KG1 (cell line): ENCODE measurements around the gene URM1.
A peak's percentile ranks its signal among the peaks of the same experiment; 100 is the strongest.
"Not testable (repeated sequence)": the region's sequence is repeated elsewhere in the genome, so short reads cannot be mapped to it uniquely, and the experiment has no call there.

Source experiments
- DNase-seq: peaks from one replicate; lab custom pipeline; 2025; lab: John Stamatoyannopoulos, UW

URM1 gene

DNA sequence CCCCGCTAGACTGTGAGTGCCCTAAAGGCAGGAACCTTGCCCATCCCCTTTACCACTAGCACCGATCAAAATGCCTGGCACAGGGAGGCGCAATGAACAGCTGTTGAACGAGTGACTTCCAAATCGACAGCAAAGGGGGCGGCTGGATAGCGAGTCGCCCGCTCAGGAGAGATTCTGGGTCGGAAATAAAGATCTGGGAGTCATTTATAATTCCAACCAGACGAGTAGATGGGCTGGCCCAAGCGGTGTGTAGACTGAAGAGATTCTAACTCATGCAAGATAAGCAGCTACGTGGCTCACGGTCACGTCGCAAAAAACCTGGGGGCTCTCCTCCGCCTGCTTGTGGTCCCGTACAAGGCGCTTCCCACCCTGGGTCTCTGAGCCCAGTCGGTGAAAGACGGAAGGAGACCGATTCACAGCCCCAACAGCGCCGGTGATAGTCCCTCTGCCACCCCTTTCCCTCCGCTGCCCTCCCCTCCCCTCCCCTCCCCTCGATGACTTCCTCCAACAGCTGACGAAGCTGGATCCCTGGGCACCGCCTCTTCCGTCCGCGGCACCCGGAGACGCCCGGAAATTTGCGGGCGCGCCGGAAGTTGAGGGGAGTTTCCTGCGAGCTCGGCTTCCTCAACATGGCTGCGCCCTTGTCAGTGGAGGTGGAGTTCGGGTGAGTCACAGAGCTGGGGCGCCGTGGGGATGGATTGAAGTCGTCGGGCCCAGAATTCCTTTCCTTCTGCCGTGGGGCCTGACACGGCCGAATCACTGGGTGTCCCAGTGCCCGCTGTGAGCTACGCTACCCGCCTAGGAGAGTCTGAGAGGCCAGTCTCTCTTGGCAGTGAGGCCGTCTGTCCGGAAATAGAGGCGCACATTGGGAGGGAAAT is at the start of gene URM1:
Gene URM1 (plus strand): TSS at position 623 of the 878 bp plus-strand sequence. CDS start 7 bp downstream, at position 630.
- peak; percentile 83 for DNase-seq

DNA sequence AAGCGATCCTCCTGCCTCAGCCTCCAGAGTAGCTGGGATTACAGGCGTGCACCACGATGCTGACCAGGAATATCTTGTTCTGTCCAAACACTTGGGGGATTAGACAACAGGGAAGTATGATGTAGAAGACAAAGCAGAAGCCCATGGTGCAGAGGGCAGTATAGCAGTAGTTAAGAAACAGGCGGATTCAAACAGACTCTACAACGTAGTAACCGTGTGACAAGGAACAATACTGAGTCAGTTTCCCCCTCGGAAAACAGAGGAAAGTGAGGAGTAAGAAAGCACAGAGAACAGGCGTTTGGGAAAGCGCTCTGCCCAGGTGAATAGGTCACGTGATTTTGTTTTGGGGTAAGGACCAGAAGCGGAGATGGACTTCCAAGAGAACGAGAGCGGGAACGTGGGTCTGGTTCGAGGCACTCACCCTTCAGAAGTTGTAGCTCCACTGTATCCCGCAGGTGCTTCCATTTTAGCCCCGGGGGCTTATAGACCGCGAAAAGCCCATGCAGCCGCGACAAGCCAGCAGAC is 49.2 kb upstream of the URM1 start:
- no peak for DNase-seq

DNA sequence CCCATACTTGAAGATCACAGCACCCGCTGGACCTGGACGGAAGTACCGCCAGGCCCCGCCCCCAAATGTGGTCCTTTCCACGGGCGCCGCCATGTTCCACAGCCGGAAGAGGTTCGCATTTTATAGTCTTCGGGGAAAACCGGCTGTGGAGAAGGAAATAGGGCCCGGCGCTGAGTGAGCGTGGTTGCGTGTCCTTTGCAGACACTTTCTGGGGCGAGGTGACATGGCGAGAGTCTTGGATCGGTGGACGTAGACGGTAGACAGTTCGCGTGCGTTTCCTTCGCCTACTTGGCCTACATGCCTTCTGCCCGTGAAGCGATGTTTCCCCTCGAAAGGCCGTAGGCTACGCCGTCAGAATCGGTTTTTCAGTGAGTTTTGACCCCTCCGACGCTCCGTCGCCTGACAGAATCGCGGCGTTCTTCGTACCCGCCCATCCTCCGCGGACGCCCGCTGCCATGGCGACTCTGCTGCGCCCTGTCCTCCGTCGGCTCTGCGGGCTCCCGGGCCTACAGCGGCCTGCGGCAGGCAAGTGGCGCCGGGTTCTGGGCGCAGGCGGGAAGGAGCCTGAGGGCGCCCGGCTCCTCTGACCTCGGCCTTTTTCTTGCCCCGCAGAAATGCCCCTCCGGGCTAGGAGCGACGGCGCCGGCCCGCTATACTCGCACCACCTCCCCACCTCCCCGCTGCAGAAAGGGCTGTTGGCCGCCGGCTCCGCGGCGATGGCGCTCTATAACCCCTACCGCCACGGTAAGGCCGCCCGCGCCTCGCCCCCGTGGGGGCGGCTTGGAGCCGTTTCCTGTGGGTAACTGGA is 48.6 kb upstream of the URM1 start, which contains the start of the genes COQ4 and TRUB2:
Gene COQ4 (plus strand): TSS at position 436 of the 808 bp plus-strand sequence. CDS start 20 bp downstream, at position 456.
Gene TRUB2 (minus strand): TSS at position 44 of the 808 bp plus-strand sequence. CDS start 39 bp downstream, at position 5.
- DNase-seq: peak; percentile 98

DNA sequence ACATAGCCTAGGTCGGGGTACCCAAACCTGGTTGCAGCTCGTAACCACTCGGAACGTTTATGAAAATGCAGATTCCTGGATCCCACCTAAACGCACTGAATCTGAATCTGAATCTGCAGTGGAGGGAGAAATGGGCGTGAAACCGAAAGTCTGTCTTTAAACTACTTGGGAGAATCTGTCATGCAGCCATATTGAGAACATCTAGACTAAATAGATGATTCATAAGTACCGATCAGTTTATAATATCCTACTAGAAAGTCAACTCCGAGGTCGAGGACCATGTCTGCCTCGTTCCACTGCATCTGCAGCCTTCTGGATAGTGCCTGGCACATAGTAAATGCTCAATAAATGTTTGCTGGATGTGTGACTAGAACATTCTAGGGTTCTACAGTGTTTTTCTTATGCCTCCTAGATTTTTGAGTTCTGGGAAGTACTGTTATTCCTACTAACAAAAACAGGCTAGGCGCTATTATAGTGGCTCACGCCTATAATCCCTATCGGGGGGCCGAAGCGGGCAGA is 47.9 kb upstream of the URM1 start:
- no peak for DNase-seq

DNA sequence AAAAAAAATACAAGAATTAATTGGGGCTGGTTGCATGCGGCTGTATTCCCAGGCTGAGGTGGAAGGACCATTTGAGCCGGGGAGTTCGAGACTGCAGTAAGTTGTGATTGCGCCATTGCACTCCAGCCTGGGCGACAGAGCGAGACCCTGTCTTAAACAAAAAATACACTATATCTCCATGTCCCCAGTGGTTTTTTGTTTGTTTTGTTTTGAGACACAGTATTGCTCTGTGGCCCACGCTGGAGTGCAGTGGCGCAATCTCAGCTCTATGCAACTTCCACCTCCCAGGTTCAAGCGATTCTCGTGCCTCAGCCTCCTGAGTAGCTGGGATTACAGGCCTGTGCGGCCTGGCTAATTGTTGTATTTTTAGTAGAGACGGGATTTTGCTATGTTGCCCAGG is 47.4 kb upstream of the URM1 start:
- DNase-seq: no peak

DNA sequence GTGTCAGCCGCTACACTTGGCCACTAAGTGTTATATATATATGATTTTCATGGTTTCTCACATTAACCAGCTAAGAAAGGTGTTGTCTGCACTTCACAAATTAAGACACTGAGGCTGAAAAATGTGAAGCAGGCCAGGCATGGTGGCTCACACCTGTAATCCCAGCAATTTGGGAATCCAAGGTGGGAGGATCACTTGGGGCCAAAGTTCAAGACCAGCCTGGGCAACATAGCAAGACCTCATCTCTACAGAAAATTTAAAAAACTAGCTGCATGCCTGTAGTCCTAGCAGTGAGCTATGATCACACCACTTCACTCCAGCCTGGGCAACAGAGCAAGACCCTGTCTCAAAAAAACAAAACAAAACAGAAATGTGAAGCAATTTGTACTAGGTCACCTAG is 46.8 kb upstream of the URM1 start:
- no peak for DNase-seq

DNA sequence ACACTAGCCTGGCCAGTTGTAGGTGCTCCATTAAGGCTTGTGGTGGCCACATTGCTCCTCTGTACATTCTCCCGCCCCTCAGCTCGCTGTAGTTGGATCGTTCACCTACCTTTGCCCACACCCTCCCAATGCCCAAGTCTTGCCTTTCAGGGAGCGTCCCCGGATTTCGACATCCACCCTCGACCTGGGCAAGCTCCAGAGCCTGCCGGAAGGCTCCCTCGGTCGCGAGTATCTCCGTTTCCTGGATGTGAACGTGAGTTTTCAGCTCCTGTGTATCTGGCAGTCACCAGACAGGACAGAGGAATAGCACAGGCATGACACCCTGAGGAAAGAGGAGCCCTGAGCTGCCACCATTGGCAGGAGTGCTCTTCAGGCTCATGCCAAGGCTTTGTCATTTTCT is 45.5 kb upstream of the URM1 start:
- DNase-seq: no peak

DNA sequence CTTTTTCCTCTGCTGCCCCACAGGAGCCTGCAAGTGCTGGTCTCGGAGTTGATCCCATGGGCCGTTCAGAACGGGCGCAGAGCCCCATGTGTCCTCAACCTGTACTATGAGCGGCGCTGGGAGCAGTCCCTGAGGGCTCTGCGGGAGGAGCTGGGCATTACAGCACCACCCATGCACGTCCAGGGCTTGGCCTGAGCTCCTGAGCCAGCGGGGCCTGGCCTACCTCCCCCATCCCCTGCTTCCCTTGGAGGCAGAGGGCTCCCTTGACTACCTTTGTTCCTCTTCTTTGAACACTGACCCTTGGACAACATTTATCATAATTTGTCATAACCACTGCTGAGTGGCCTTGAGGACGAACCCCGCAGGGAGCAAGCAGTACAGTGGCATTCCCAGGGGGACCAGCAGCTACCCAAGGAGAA is 37.7 kb upstream of the URM1 start:
- DNase-seq: no peak

DNA sequence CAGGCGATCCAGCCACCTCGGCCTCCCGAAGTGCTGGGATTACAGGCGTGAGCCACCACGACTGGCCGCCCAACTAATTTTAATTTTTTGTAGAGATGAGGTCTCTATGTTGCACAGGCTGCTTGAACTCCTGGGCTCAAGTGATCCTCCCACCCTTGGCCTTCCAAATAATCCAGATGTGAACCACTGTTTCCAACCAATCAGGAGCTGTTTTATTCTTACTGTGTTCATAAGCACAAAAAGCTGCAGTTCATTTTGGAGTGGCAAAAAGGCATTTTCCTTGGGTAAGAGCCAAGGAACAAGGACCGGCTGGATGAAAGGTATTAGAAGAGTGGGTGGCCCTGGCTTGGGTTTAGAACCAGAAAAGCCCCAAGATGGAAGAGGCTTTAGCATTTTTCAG is 36.0 kb upstream of the URM1 start:
- no peak for DNase-seq

DNA sequence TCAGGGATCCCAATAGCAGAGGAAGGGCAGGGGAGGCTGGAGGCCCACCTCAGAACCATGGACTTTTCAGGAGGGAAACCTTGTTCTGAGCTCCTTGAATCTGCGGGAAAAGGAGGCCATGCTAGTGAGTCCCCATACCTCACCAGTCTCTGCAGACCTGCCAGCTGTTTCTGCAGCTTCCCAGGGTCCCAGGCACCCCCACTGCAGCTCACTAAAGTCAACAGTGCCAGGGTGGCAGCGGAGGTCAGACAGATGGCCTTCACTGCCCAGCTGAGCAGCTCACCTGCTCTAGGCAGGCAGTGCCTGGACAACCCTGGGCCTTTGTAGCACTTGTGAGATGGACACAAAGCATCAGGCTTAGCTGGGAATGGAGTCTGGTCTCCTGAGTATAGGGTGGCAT is 35.3 kb upstream of the URM1 start:
- DNase-seq: no peak

DNA sequence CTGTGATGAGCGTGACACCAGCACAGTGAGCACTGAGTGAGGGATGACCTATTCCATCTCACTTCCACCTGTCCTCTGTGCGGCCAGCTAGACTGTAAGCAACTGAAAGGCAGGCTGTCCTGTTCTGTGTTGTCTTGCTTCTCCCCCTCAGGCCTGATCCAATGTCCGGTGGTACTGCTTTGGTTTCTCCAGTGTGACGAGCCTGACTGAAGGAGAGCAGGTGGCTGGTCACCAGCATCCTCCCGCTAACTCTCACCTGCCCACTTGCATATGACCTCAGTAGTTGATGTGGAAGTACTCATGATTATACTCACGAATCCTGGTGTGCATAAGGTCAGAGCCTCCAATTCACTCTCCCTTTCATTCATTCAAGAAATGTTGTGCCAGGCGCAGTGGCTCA is 33.2 kb upstream of the URM1 start:
- no peak for DNase-seq

DNA sequence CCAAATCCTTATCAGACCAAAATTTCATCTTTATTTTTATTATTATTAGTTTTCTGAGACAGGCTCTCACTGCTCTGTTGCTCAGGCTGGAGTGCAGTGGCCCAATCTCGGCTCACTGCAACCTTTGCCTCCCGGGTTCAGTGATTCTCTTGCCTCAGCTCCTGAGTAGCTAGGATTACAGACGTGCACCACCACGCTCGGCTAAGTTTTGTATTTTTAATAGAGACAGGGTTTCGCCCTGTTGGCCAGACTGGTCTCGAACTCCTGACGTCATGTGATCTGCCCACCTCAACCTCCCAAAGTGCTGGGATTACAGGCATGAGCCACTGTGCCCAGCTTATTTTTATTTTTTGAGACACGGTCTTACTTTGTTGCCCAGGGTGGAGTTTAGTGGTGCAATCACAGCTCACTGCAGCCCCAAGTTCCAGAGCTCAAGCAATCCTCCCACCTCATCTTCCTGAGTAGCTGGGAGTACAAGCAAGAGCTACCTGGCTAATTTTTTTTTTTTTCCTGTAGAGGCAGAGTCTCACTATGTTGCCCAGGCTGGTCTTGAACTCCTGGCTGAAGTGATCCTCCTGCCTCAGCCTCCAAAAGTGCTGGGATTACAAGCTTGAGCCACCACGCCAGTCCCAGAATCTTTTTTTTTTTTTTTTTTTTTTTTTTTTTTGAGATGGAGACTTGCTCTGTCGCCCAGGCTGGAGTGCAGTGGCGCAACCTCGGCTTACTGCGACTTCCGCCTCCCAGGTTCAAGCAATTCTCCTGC is 32.1 kb upstream of the URM1 start:
- DNase-seq: not testable (repeated sequence)

DNA sequence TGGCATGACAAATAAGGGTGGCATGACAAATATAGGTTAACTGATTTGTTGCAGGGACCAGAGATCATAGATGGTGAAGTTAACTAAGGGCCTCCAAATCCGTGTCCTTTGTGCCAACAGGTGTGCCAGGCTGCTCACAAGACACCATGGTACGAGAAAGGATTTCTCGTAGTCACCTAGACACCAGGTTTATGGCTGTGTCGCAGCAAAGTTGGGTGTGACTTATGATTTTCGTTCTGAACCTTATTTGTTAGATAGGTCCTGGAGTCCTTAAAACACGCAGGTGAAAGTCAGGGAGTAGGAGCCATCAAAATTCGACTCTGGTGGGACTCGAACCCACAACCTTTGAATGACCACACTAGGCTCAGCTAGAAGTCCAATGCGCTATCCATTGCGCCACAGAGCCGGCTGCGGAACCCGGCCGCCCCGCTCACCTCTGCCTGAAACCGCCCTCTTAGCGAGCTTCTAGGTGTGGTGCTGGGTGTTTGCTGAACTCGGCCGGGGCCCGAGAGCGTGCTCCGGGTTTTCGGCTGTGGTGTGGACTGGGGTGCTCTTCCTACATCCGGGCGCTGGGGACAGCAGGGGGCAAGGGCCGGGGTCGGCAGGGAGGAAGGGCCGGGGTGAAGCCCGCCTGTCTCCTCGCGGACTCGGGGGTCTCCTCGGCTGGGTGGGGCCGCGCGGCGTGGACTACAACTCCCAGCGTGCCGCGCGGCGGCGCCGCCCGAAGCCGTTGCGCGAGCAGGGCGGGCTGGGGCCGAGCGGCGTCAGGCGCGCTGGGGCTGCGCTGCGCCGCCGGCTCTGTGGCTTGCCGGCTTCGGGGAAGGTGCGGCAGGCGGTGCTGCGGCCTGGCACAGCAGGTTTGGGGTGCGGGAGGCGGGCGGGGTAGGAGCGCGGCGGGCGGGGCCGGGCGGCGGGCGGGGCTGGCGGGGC is 31.1 kb upstream of the URM1 start, which contains the start of gene SLC27A4:
Gene SLC27A4 (plus strand): TSS at position 767 of the 930 bp plus-strand sequence. CDS start 2,606 bp downstream, outside the sequence.
- peak; percentile 55 for DNase-seq

DNA sequence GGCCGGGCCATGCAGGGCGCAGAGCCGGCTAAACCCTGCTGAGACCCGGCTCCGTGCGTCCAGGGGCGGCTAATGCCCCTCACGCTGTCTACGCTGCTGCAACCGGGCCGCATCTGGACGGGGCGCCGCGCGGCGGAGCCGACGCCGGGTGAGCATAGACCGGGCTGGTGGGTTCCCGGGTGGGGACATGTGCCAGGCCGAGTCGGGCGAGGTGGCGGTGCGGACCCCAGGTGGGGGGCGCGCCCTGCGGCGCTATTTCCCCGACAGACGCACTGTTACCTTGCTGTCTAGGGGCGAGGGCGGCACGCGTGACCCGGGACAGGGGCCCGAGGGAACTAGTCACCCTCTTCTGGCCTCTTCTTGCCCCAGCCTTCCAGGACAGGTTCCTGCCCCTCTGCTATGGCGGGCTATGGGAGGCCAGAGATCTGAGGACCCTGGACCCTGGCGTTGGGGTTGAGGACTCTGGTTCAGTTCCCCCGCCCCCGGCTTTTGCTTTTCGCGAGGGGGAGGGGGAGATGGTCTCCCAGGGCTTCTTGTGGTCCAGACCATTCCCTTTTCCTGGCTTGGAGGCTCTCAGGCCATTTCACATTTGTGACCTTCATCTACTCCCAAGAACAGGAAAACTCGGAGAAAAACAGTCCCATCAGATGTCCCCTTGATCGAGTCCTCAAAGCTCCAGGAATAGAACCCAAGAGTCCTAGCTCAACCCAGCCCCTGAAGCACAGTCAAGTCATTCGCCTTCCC is 30.3 kb upstream of the URM1 start:
- DNase-seq: no peak

DNA sequence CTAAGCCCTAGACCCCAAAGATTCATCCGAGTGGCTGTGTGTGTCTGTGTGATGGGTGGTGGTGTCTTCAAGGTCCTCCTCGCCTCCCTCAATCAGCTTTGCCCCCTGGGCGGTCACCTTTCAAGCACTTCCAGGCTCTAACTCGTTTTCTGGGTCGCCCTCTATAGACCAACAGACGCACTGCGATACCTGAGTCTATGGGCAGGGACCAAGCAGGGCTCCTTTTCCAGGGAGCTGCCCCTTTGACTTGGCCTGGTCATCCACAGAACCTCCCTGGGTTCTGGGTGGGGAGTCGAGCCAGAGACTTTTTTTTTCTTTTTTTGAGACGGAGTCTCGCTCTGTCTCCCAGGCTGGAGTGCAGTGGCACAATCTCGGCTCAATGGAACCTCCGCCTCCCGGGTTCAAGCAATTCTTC is 29.7 kb upstream of the URM1 start:
- peak; percentile 37 for DNase-seq

DNA sequence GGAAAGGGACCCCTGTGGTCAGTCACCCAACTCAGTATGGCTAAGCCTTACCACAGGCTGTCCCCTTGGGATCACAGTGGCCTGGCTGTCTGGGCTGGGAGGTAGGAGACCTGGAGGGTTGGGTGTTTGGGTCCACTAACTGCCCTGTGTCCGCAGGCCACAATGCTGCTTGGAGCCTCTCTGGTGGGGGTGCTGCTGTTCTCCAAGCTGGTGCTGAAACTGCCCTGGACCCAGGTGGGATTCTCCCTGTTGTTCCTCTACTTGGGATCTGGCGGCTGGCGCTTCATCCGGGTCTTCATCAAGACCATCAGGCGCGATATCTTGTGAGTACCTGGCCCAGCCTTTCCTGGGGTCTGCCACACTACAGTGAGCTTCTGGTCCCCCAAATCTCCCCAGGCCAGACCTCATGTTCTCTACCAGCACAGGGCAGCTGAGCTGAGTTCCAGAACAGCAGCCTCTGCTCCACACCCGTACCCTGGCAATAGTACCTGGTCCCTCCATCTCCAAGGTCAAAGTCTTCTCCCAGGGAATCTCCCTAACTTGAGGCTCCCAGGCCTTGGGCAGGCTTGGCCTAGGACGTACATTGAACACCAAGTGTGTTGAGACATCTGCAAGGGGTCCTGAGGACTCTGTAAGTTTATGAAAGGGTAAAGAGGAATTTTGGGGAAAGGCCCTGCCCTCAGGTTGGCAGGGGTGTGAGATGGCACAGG is 28.0 kb upstream of the URM1 start:
- no peak for DNase-seq

DNA sequence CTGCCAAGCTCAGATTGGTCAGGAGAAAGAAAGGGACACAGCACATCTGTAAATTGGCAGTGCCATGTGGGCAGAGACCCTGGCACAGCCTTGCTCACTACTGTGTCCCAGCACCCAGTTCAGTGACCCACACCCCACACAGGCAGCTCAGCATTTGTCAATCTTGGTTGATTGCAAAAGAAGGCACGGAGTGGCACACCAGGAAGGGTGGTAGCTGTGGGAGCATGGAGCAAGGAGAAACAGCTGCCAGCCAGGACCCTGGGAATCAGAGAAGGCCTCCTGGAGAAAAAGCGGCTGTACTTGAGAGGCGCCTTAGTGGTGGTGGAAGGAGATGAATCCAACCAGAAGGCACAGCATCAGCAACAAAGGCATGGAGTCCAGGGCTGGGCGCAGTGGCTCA is 27.3 kb upstream of the URM1 start:
- no peak for DNase-seq

DNA sequence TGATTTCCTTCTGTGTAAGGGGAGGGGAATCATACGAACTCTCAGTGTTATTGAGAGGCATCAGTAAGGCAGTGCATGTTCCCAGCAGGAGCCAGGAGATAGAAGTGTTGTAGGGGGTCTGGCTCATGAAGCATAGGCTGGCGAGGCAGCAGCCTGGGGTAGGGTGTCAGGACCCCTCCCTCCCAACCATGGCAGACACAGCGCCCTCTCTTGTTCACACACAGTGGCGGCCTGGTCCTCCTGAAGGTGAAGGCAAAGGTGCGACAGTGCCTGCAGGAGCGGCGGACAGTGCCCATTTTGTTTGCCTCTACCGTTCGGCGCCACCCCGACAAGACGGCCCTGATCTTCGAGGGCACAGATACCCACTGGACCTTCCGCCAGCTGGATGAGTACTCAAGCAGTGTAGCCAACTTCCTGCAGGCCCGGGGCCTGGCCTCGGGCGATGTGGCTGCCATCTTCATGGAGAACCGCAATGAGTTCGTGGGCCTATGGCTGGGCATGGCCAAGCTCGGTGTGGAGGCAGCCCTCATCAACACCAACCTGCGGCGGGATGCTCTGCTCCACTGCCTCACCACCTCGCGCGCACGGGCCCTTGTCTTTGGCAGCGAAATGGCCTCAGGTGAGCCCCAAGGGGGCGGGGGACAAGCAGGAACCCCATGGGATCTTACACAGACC is 26.1 kb upstream of the URM1 start:
- no peak for DNase-seq
